Epithelial cell of prostate (primary cell): ENCODE measurements around the gene RBM10.

ENCODE experiments used
- DNase-seq: peaks from one replicate; pipeline ENCODE4 v3.0.0-alpha.2; 2011; ENCODE audit warnings: low read depth, low spot score
- H3K27ac ChIP-seq: fragments of 450-650 bp; 2 replicates; pipeline ENCODE4 v1.5.1; 2017; ENCODE audit warnings: mild to moderate bottlenecking

The RBM10 gene

GRCh38 chrX:47214435-47215077, 69.5 kb downstream of the RBM10 start:
- no peak overlapping the region for H3K27ac ChIP-seq
- no peak for DNase-seq

- no peak for DNase-seq
- peak overlapping the region; percentile 94 for H3K27ac ChIP-seq
Observed at GRCh38 chrX:47215291-47215900, 70.4 kb downstream of the RBM10 start.

GRCh38 chrX:47216393-47216925, 71.4 kb downstream of the RBM10 start:
- H3K27ac ChIP-seq: peak overlapping the region; percentile 94

GRCh38 chrX:47217121-47217851, 72.3 kb downstream of the RBM10 start:
- H3K27ac ChIP-seq: peak overlapping the region; percentile 94
- no peak for DNase-seq

More at GRCh38 chrX:47216393-47216925, 71.4 kb downstream of the RBM10 start:
- DNase-seq: no peak

- peak overlapping the region; percentile 94 for H3K27ac ChIP-seq
- DNase-seq: peak; percentile 88
Observed at GRCh38 chrX:47217852-47218279, 72.8 kb downstream of the RBM10 start.

GRCh38 chrX:47218280-47218919, 73.4 kb downstream of the RBM10 start, which contains the start of gene CDK16:
Gene CDK16 (plus strand): TSS chrX:47218681. CDS start chrX:47223558, 4,877 bp downstream.
- no peak for DNase-seq

GRCh38 chrX:47218920-47219815, 74.1 kb downstream of the RBM10 start:
- H3K27ac ChIP-seq: peak overlapping the region; percentile 94
- DNase-seq: no peak

More at GRCh38 chrX:47218280-47218919, 73.4 kb downstream of the RBM10 start, which contains the start of gene CDK16:
- H3K27ac ChIP-seq: peak within 1 kb of the TSS; percentile 94

GRCh38 chrX:47221756-47222155, 76.7 kb downstream of the RBM10 start:
- no peak overlapping the region for H3K27ac ChIP-seq
- no peak for DNase-seq

- no peak overlapping the region for H3K27ac ChIP-seq
- DNase-seq: no peak
Observed at GRCh38 chrX:47222751-47223350, 77.8 kb downstream of the RBM10 start.

- H3K27ac ChIP-seq: no peak overlapping the region
- DNase-seq: no peak
Observed at GRCh38 chrX:47223476-47224250, 78.6 kb downstream of the RBM10 start.

GRCh38 chrX:47224266-47224895, 79.4 kb downstream of the RBM10 start:
- no peak overlapping the region for H3K27ac ChIP-seq
- DNase-seq: no peak

GRCh38 chrX:47224896-47225290, 79.9 kb downstream of the RBM10 start:
- H3K27ac ChIP-seq: no peak overlapping the region
- DNase-seq: no peak

GRCh38 chrX:47226071-47226470, 81.0 kb downstream of the RBM10 start:
- no peak for DNase-seq
- no peak overlapping the region for H3K27ac ChIP-seq

GRCh38 chrX:47226531-47227333, 81.7 kb downstream of the RBM10 start:
- H3K27ac ChIP-seq: no peak overlapping the region
- no peak for DNase-seq

GRCh38 chrX:47227334-47227583, 82.2 kb downstream of the RBM10 start:
- no peak for DNase-seq
- no peak overlapping the region for H3K27ac ChIP-seq

- no peak for DNase-seq
- H3K27ac ChIP-seq: no peak overlapping the region
Observed at GRCh38 chrX:47228550-47229270, 83.7 kb downstream of the RBM10 start.

- DNase-seq: no peak
- H3K27ac ChIP-seq: no peak overlapping the region
Observed at GRCh38 chrX:47229427-47229826, 84.4 kb downstream of the RBM10 start.
